Fibroblast of the aortic adventitia (primary cell): Measurements from ENCODE around the gene HTT. TPM values are rescaled to one million over a fixed set of nuclear protein-coding genes. Genes with fewer than 3 reads are reported as not detected.
"Not testable (repeated sequence)": the region's sequence is repeated elsewhere in the genome, so short reads cannot be mapped to it uniquely, and the experiment has no call there.

Experiments
- DNase-seq: peaks from one replicate; pipeline ENCODE4 v3.0.0-alpha.2; 2010; ENCODE audit warnings: low read depth
- H3K4me3 ChIP-seq: 2 replicates; pipeline ENCODE4 v1.5.1; 2011; ENCODE audit warnings: low read depth, mild to moderate bottlenecking, control low read depth, low read length, moderate library complexity
- total RNA-seq: library from RNA; depleted of rRNA; stranded (reverse); fragments of >200 nt; gene quantifications from 2 replicates; pipeline ENCODE4 v1.2.3, GENCODE V29; 2012; ENCODE audit warnings: low replicate concordance
- TF ChIP-seq, protein P1 (sequence below): IDR thresholded peaks from 2 replicates; pipeline ENCODE4 v1.5.1; 2011; ENCODE audit warnings: mild to moderate bottlenecking, low read length, control low read depth, inconsistent platforms; ENCODE audit not compliant: insufficient read depth

Gene HTT
- total RNA-seq, 1 donor = 49.9 TPM

DNA sequence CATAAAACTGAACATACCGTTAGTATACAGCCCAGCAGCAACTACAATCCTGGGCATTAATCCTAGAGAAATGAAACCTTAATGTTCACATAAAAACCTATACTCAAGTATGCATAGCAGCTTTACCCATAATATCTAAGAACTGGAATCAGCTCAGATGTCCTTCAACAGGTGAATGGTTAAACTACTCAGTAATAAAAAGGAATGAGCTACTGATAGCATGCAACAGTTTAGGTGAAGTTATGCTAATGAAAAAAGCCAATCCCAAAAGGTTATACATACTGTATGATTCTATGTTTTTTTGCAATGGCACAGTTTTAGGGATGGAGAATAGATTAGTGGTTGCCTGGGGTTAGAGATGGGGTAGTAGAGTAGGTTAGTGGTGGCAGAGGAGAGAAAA lies 9.3 kb downstream of the HTT start:
- DNase-seq = no peak
- TF ChIP-seq, protein P1, sequence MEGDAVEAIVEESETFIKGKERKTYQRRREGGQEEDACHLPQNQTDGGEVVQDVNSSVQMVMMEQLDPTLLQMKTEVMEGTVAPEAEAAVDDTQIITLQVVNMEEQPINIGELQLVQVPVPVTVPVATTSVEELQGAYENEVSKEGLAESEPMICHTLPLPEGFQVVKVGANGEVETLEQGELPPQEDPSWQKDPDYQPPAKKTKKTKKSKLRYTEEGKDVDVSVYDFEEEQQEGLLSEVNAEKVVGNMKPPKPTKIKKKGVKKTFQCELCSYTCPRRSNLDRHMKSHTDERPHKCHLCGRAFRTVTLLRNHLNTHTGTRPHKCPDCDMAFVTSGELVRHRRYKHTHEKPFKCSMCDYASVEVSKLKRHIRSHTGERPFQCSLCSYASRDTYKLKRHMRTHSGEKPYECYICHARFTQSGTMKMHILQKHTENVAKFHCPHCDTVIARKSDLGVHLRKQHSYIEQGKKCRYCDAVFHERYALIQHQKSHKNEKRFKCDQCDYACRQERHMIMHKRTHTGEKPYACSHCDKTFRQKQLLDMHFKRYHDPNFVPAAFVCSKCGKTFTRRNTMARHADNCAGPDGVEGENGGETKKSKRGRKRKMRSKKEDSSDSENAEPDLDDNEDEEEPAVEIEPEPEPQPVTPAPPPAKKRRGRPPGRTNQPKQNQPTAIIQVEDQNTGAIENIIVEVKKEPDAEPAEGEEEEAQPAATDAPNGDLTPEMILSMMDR = no peak
- H3K4me3 ChIP-seq = no peak overlapping the region

DNA sequence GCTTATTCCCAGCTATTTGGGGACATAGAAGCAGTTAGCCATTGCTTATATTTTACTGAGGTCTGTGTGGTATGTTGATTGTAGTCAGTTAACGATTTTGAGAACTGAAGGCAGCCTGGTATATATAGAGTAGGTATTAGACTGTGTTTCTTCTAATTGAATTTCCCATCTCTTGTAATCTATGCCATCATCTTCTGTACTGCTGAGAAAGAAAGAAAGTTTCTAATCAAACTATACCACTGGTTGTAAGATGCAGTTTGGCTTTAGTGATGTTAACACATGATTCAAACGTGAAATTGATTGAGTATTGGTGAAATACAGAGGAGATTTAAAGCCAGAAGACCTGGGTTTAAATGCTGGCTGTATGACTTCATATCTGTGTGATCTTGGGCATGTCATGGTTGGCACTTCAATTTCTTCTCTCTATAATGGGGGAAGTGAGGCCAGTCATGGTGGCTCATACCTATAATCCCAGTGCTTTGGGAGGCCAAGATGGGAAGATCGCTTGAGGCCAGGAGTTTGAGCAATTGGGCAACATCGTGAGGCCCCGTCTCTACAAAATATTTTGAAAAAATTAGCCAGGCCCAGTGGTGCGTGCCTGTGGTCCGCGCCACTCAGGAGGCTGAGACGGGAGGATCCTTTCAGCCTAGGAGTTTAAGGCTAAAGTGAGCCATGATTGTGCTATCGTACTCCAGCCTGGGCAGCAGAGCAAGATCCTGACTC lies 11.6 kb downstream of the HTT start:
- TF ChIP-seq, protein P1 = no peak
- no peak for DNase-seq
- H3K4me3 ChIP-seq = no peak overlapping the region

DNA sequence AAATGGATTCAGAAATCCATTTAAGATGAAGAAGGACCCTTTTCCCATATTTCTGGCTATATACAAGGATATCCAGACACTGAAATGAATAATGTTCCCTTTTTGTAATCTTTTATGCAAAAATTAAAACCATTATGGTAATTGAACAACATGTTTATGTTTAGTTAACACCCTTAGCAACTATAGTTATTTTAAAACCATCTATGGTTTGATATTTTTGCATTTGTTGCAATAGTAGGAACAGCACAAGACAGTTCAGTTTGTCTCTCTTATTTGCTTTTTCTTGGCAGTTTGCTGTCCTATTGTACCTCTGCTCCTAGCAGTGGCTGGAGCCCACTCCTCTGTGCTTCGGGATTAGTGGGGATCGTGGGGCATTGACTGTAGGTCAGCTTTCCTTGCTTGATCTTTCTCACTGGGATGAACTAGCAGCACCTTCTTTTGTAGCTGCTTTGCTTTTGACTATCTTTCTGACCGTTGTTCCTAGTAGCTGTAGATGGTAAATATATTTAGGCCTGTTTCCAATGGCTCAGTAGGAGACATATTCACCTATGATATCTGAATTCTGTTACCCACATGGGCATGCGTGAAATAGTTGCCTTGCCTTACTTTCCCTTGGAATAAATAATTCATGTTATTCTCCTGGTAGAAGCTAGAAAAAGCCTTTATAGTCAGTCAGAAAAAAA lies 12.8 kb downstream of the HTT start:
- no peak overlapping the region for H3K4me3 ChIP-seq
- TF ChIP-seq, protein P1 = no peak
- no peak for DNase-seq

DNA sequence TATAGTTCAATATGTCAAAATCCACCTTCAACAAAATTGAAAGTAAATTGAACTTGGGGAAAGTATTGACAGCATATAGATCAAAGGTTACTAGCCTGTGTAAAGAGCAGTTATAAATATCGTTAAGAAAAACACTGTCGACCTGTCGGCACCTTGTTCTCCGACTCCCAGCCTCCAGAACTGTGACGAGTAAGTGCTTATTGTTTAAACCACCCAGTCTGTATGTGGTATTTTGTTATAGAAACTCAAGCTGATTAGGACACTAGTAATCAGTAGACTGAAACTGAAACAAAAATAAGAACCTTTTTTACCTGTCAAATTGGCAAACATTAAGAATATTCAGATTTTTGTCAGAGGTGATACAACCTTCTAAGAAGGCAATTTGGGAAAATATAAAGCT lies 17.0 kb downstream of the HTT start:
- no peak for DNase-seq
- H3K4me3 ChIP-seq = no peak overlapping the region
- TF ChIP-seq, protein P1 = no peak

DNA sequence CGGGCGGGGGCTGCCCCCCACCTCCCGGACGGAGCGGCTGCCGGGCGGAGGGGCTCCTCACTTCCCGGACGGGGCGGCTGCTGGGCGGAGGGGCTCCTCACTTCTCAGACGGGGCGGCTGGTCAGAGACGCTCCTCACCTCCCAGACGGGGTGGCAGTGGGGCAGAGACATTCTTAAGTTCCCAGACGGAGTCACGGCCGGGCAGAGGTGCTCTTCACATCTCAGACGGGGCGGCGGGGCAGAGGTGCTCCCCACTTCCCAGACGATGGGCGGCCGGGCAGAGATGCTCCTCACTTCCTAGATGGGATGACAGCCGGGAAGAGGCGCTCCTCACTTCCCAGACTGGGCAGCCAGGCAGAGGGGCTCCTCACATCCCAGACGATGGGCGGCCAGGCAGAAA lies 20.2 kb downstream of the HTT start:
- not testable (repeated sequence) for DNase-seq, H3K4me3 ChIP-seq

DNA sequence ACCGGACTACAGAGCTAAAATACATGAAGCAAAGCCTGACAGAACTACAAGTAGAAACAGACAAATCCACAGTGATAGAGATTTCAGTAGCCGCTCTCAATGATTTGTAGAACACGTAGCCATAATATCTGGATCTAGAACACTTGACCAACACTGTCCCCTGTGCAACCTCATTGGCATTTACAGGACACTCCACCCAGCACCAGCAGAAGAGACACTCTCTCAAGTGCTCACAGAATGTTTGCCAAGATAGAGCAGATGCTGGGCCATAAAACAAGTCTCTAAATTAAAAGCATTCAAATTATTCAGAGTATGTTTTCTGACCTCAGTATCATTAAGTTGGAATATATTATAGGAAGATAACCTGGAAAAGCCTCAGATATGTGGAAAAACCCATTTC lies 21.7 kb downstream of the HTT start:
- DNase-seq = no peak

DNA sequence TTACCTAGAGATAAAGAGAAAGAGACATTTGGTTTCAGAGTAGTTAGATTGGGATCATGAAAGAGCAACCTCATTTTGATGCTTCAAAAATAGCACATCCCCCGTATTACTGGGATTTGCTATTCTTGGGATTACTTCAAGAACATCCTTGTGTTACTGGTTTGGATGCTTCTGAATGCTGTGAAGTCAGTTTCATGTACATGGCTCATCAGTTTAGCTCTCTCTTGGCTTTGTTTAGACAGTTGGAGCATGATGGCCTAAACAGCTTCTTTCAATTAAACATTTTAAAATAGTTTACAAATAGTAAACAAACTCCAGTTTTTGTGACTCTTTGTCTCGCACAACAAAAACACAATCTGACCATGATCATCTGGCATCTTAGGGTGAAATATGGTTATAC lies 23.9 kb downstream of the HTT start:
- TF ChIP-seq, protein P1 = no peak
- no peak for DNase-seq
- H3K4me3 ChIP-seq = no peak overlapping the region

More for the DNA sequence above, 21.7 kb downstream of the HTT start:
- H3K4me3 ChIP-seq = no peak overlapping the region
- TF ChIP-seq, protein P1 = no peak
